GM19463 (cell line): ENCODE results near the gene PGA3.
"Not testable (repeated sequence)": the region's sequence is repeated elsewhere in the genome, so short reads cannot be mapped to it uniquely, and the experiment has no call there.

Experiments
- ATAC-seq: cut with Tn5 transposase; IDR thresholded peaks from one replicate; pipeline ENCODE4 v1.9.1; 2021; ENCODE audit warnings: mild to moderate bottlenecking, moderate library complexity; ENCODE audit not compliant: unreplicated experiment

PGA3 gene

DNA sequence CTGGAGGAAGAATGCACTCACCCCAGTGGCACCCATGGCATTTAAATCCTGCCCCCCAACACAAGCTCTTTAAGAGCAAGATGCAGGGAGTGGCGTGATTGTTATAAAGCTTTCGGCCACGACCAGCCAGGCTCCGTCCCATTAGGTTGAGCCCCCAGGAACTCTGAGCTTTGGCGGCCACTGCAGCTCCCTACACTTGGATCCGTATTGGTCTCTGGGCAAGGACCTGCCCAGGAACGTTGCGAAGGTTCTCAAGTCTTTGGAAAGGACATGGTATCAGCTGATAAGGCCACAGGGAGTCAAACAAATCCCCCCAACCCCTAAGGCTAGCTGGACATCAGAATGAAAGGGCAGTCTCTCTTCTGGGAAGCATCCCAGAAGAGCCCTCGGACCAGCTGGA, 32.7 kb upstream of the PGA3 start:
- no peak for ATAC-seq

DNA sequence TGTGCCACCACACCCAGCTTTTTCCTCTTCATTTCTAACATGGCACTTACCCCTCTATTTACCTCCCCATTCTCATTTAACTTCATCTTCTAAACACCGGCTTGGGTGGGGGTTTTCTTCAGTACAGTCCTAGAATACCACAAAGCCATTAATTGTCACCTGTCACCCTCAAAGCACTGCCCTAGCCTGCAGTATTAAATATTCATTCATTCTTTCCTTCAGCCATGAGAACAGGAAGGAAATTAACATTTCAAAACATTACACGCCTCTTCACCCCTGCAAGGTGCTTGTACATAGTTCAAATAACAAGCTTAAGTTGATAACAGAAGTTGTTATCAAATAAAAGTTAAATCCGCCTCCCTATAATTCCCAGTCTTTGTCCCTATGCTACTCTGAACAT, 31.4 kb upstream of the PGA3 start:
- ATAC-seq, result no peak

DNA sequence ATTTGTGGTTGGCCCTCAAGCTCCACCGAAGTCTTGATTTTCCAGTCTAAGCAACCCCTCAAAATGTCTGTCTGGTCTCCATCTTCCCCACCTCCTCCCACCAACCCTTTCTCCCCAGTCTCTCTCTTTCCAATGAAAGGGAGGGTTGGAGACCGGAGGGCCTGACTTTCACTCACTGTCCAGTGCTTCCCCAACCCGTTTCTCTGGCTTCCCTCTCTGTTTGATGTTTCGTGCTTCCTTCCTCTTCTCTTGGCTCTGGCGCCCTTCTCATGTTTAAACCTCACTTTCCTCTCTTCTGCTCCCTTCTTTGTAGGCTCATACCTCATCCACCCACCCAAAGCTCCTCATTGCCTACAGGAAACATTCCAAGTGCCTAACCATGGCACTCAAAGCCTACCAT, 31.0 kb upstream of the PGA3 start:
- ATAC-seq, result no peak

DNA sequence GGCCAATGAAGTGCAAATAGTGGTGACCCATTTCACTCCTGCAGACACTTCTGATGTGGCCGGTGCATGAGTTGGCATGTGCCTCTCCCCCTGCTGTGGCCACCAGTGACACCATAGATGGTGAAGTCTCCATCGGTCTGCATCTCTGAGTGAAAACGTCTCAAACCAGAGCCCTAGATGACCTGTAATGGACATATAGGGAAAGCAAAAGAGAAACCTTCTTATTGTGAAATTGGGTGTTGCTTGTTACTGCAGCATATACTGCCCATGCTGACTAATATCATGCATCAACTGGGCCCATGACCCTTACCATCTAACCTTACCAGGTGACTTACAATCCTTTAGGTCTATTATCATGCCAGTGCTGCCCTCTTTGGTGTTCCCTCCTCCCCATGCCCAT, 30.4 kb upstream of the PGA3 start:
- ATAC-seq, result no peak

DNA sequence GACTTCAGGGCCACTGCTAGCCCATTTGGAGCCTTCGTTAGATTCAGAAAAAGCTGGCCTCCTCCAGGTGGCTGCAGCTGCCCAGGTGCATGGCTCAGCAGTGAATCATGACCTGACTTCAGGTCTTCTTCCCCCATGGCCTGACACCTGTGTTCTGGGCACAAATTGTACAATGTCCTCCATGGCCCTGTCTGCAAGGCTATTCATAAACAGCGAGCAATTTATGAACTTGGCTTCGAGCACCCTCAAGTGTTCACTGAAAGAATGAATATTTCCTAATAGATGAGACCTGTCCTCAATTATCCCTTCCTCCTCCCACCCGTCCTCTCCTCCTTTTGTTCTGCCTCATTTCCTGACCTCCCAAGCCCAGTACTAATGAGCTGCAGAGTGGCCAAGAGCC, 29.9 kb upstream of the PGA3 start:
- no peak for ATAC-seq

DNA sequence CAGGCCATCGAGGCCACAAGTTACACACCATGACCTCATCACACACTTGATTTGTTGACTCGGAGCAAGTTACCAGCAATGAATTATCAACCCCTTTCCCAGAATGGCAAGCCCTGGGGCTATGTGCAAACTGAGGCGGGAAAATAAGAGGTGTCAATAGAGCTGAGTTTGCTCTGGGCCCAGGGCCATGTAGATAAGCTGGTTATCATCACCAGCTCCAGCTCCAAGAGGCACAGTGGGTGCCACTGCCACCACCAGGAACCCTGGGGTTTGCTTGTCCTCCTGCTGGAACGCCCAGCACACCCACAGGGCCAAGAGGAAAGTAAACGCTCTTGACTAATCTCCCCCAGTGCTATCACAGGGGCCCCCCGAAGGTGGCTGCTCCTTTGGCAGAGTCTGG, 29.0 kb upstream of the PGA3 start:
- ATAC-seq, result no peak

DNA sequence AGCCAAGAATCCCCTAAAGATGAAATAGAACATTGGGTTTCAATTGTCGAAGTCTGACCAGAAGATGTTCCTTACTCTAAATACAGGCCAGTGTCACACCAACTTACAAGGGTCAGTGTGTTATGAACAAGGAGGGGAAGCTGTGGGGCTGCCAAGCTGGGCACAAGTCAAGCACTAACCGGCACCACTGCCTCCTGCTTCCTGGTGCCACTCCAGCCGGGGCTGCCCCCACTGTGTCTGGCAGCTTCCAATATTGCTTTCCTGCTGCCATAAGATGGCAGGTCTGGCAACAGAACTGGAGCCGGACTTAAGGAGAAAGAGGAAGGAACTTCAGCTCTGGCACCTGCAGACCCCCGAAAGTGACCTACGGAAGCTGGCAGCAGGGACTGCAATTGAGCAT, 28.4 kb upstream of the PGA3 start:
- no peak for ATAC-seq

DNA sequence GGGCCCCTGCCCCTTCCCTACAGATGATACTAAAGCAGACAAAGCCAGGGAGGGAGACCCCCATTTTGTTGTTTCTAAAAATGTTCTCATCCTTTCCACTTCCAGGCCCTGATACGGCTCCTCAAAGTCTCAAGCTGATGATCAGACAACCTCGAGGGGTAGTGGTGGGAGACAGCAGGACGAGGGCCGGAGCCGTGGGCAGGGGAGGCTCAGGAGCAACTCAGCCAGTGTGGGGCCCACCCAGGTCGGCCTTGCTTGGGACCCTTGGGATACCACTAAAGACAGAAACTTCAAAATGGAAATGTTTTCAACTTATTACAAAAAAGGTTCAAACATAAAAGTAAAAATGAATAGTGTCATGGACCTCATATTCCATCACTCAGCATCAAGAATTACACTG, 26.9 kb upstream of the PGA3 start:
- ATAC-seq, result no peak

DNA sequence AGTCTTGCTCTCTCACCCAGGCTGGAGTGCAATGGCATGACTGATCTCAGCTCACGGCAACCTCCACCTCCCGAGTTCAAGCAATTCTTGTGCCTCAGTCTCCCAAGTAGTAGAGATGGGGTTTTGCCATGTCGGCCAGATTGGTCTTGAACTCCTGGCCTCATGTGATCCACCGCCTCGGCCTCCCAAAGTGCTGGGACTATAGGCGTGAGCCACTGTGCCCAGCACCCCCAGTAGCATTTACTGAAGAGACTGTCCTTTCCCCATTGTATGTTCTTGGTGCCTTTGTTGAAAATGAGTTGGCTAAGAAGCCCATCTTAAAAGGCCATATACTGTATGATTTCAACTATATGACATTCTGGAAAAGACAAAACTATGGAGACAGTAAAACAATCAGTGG, 23.1 kb upstream of the PGA3 start:
- not testable (repeated sequence) for ATAC-seq

DNA sequence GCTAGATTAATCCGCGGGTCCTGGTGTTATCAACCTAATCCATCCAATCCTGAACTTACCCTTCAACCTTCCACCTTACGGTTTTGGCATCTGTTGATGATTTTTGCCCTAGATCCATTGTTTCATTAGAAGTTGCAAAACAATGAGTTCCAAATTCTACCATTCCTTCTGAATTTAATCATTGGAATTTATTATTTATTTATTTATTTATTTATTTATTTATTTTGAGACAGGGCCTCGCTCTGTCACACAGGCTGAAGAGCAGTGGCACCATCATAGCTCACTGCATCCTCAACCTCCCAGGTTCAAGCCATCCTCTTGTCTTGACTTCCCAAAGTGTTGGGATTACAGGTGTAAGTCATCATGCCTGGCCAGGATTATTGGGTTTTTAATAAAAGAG, 21.8 kb upstream of the PGA3 start:
- ATAC-seq, result no peak

DNA sequence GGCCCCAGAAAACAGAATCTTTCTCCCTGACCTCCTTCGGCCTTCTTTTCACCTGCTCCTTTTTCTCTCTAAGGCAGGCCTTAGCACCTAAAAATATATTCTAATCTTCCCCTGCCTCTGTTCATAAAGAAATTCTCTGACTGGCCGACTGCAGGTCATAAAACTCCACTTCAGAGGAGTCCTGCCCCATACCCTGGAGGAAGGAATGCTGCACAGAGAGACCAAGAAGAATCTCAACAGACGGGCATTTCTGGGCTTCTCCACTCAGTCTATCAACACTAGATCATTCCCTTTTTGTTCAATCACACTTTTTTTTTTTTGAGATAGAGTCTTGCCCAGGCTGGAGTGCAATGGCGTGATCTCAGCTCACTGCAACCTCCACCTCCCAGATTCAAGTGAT, 19.7 kb upstream of the PGA3 start:
- ATAC-seq, result no peak

DNA sequence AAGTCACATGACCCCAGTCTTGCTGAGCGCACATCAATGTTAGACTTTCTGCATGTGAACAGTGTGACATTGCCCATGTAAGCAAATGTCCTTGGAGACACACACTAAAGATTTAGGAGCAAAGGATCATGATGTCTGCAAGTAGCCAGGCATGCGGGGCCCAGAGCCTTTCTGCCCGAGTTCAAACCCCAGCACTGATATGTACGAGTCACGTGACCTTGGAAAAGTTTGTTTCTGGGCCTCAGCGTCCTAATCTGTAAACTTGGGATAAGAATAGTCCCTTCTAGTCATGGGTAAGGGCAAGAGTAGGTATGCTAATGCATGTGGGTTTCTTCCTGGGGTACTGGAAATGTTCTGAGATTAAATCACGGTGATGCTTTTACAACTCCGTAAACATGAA, 16.8 kb upstream of the PGA3 start:
- no peak for ATAC-seq

DNA sequence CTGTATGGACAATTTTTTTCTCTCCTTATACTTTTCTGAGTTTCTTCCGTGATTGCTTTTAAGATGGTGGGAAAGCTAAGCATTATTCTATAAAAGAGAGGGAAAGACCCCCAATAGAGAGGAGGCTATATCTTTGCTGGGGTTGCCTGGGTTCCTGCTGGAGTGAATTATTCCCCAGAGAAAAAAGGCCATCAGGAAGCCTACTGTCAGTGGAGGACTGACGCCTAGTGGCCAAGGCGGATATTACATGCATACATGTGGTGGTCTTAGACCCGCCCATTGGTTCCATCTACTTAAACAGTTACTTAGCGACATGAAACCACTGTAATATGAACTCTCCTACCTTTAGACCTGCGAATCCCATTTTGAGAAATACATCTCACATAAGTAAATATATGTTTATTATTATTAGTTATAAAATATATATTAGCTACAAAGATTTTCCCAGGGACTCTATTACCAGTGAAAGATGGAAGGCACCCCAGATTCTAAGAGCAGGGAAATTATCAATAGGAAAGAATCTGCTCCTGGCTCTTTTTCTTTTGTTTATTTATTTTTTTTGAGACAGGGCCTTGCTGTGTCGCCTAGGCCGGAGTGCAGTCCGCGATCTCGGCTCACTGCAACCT, 15.7 kb upstream of the PGA3 start:
- ATAC-seq, result no peak

DNA sequence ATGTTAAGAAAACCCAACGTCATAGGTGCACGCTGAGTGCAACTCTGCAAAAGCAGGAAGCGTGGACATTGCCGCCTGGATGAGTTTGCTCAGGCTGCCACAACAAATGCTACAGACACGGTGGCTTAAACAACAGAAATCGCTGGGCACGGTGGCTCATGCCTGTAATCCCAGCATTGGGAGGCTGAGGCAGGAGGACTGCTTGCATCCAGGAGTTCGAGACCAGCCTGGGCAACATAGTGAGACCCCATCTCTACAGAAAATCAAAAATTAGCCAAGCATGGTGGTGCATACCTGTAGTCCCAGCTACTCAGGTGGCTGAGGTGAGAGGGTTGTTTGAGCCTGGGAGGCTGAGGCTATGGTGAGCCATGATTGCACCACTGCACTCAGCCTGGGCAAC, 13.4 kb upstream of the PGA3 start:
- no peak for ATAC-seq

DNA sequence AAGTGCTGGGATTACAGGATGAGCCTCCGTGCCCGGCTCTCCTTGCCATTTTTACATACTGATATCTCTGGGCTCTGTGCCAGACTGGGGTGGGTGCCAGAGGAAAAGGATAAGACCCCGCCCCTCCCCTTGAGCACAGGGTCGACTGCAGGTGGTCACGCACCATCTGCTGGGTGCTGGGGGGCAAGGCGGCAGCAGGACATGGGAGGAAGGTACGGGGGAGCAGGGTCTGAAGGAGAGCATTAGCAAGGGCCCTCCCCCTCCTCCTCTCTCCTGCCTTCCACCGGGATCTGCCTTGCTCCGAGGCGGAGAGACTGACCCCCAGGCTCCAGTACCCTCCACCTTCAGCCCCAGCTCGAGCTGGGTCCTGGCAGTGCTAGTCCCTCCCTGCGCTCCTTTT, 9.7 kb upstream of the PGA3 start:
- no peak for ATAC-seq

DNA sequence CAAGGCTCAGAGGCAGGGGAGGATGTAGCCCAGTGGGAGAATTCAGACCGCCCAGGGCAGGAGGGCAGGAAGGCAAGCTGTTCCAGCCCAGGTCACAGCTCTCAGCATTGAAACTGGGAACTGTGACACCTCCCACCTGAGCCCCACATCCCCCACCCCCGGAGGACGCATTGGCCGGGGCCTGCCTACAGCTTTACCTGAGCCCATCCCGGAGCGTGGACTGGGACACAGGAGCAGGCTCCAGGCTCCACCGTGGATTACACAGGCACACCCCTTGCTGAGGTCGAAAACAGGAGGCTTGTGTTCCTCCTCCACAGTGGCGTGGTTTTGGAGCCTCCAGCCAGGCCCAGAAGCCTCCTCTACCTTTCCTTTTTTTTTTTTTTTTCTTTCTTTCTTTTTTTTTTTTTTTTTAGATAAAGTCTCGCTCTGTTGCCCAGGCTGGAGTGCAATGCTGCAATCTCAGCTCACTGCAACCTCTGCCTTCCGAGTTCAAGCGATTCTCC, 9.1 kb upstream of the PGA3 start:
- ATAC-seq, result no peak

DNA sequence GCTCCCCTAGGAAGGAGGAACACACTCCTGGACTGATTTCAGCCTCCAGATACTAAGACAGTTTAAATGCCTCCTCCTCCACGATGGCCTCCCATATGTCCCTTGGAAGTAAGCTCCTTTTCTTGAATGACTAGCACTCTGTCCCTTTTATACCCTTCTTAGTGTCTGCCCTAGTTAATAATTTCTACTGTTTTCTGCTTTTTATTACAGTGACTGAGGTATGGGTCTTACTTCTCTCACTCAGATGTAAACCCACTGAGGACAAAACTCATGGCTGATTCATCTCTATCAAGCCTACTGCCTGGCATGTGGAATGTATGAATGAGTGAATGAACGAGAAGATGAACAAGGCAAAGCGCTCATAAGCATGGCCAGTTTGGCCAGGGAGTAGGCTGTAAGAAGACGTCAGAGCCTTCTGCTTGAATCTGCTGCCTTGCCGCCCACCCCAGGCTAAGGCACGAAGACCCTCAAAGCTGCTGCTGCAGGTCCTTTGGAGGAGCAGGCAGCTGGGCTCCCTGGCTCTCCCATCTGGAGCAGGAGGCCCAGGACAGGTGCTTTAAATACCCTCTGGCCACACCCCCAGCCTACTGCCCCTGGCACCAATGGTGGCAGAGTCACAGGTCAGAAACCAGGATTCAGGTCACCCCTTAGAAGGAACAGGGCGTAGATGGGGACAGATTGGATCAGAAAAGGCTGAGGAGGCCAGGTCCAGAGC, 8.2 kb upstream of the PGA3 start:
- ATAC-seq, result no peak

DNA sequence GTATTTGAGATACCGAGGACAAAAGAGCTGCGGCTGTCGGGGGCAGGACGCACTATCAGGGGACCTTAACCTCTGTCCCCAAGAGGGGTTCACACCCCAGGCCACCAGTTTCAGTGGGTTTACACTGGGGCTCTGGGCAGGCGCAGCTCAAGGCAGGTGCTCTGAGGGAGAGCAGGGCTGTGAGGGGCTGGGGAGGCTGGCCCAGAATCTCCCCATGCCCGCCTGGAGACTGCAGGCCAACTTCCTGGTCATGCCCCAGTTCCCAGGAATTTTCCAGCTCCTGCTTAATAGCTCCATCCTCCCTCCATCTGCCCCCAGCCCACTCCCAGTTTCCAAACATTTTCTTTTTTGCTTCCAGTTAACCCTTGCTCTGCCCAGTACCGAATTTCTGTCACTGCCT, 7.6 kb upstream of the PGA3 start:
- no peak for ATAC-seq

DNA sequence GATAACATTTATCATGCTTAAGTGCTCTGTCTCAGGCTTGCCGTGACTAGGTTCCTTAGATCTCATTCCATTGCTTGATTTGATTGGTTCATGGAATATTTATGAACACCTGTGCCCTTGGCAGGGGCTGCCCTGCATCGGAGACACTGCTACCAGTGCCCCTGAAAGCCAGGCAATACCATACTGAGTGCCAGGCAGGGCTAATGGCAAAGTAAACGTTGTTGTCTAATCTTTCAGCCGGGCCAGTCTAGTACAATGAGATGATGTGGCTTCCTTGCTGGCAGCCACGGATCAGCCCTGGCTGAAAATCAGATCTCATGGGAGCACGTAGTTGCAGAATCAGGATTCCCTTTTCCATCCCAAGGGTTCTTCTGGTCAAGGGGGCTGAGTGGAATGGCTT, 5.0 kb upstream of the PGA3 start:
- ATAC-seq, result no peak

DNA sequence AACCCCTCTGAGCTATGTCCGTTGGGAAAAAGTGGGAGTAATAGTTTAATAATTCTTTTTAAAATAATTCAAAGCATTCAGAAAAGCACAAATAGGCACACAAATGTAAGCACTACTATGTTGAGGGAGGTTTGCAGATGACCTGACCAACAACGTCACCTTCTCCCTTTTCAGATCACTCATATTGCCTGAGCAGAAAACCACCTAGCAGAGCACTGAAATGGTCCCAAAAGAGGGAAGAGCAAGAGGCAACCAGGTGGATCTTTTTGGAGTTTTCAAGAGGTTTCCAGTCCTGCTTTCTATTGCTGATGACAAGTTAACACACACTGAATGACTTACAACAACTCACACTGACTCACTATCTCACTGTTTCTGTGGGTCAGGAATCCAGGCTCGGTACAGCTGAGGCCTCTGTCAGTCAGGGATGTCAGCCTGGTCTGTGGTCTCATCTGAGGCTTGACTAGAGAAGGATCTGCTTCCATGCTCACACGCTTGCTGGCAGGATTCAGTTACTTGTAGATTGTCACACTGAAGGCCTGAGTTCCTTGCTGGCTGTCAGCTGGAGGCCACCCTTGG, 4.3 kb upstream of the PGA3 start:
- no peak for ATAC-seq

DNA sequence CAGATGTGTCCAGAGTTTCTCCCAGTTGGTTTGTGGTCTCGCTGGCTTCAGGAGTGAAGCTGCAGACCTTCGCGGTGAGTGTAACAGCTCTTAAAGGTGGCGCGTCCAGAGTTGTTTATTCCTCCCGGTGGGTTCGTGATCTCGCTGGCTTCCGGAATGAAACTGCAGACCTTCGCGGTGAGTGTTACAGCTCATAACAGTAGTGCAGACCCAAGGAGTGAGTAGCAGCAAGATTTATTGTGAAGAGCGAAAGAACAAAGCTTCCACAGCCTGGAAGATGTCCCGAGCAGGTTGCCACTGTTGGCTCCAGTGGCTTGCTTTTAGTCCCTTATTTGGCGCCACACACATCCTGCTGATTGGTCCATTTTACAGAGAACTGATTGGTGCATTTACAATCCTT, 1.8 kb upstream of the PGA3 start:
- no peak for ATAC-seq

DNA sequence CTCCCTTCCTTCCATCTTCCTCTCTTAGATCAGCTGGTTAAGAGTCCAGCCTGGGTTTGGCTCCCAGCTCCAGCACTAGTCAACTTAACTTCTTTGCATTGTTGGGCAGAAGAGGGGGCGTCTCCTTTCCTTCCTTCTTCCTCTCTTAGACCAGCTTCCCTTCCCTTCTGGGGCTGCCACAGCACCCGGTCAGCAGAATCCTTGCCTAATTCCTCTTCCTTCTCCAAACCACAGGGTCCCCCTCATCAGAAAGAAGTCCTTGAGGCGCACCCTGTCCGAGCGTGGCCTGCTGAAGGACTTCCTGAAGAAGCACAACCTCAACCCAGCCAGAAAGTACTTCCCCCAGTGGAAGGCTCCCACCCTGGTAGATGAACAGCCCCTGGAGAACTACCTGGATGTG, 558 bp downstream of the PGA3 start:
- ATAC-seq, result not testable (repeated sequence)
